Upper lobe of left lung (tissue), 6 donors: Measurements from ENCODE around the gene PAWR. TPM values are rescaled to one million over a fixed set of nuclear protein-coding genes. Genes with fewer than 3 reads are reported as not detected.

Experiments used
- ATAC-seq, 2 donors: fragments of 200-7000 bp; cut with Tn5 transposase; one replicate each; pipeline ENCODE4 v1.9.1; 2022; ENCODE audit warnings: mild to moderate bottlenecking in 2 of 2, moderate library complexity in 2 of 2; ENCODE audit not compliant: low FRiP score in 2 of 2
- DNase-seq, 2 donors: peaks; one replicate each; pipeline ENCODE4 v3.0.0-alpha.2; 2019 to 2020
- H3K27ac ChIP-seq, 4 donors: fragments of 200-600 bp; sonication (generic); one replicate each; pipeline ENCODE4 v1.5.1; 2016 to 2019
- H3K27me3 ChIP-seq, 4 donors: fragments of 200-600 bp; sonication (generic); one replicate each; pipeline ENCODE4 v1.5.1; 2017 to 2019
- H3K36me3 ChIP-seq, 4 donors: fragments of 200-600 bp; sonication (generic); one replicate each; pipeline ENCODE4 v1.5.1; 2016 to 2019
- H3K4me1 ChIP-seq, 4 donors: fragments of 200-600 bp; sonication (generic); one replicate each; pipeline ENCODE4 v1.5.1; 2018 to 2019
- H3K4me3 ChIP-seq, 4 donors: fragments of 200-600 bp; sonication (generic); one replicate each; pipeline ENCODE4 v1.5.1; 2017 to 2019; ENCODE audit warnings: mild to moderate bottlenecking in 2 of 4, moderate library complexity in 1 of 4
- H3K9me3 ChIP-seq, 4 donors: fragments of 200-600 bp; sonication (generic); one replicate each; pipeline ENCODE4 v1.5.1; 2018 to 2019
- EP300 ChIP-seq, 4 donors: sonication (generic); formaldehyde crosslinking; IDR thresholded peaks; one replicate each; pipeline ENCODE4 v1.5.1; 2017; ENCODE audit warnings: antibody characterized with exemption in 4 of 4, control low read depth in 2 of 4
- POLR2A ChIP-seq, 4 donors: fragments of 450-650 bp; IDR thresholded peaks; one replicate each; pipeline ENCODE4 v1.5.1; 2016 to 2017; ENCODE audit warnings: antibody characterized with exemption in 4 of 4, mild to moderate bottlenecking in 2 of 4
- POLR2AphosphoS5 ChIP-seq, 2 donors: sonication (generic); formaldehyde crosslinking; IDR thresholded peaks; one replicate each; pipeline ENCODE4 v1.5.1; 2017; ENCODE audit warnings: antibody characterized with exemption in 2 of 2
- WGBS, 2 donors: methylation state at CpG; one replicate each; pipeline ENCODE4 v1.1.5; 2017 to 2018; 5-methylcytosine and 5-hydroxymethylcytosine counted together
- total RNA-seq, 6 donors: library from RNA; depleted of rRNA in 4 of 6; stranded (reverse); fragments of >200 nt in 4 of 6; gene quantifications; one replicate each; pipeline versions ENCODE4 v1.1.0 to v1.2.1, GENCODE V29; 2016 to 2021
- TF ChIP-seq, protein P1 (sequence below), 6 experiments: fragments of 450-650 bp in 4 of 6; fragments of 200-600 bp in 2 of 6; sonication (generic) in 2 of 6; IDR thresholded peaks; one replicate each; pipeline ENCODE4 v1.5.1; 2016 to 2019; ENCODE audit warnings: antibody characterized with exemption in 6 of 6
- donor health status: DM: no; HTN: no; CAD: no; lungs with moderate emphysema.
- donor health status: DM: no; HTN: yes; CAD: no; lungs with severe emphysema.

The PAWR gene
- total RNA-seq, 6 donors from 2014 or later, result 45.1 to 88.0 (median 58.3) TPM

DNA sequence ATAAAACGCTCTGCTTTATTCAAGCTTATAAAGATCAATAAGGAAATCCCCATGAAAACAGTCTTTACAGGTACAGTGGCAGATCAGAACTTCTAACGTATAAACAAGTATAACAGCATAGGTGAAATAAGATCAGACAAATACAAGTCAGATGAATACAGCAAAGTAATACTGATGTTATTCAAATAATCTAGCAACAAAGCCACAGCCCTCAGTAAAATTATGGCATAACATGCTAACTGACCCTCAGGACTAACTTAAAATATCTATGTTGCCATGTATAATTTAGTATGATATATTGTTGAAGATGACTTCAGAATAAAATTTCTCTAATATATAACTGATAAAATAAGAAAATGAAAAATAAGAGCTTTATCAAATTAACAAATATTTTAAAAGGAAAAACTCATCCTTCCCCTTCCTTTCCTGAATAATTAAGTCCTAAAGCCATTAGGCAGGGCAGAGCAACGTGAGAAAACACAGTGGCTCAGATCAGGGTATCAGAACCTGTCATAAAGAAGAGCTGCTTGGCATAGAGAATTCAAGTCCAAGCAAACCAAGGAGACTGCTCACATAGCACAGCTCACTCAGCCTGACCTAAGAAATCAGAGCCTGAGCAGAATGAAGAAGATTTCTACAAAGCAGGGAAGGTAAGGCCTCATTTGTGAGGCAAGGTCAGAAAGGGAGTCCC, 70.7 kb downstream of the PAWR start:
- H3K27me3 ChIP-seq, result no peaks in the 10 kb centered on the region
- H3K4me3 ChIP-seq, result no peak overlapping the region
- no peak for ATAC-seq
- WGBS, 2 donors, result 86 to 90% methylated on average over 3 of the region's 3 CpGs
- H3K36me3 ChIP-seq, result peaks cover 0 to 19% (median 3%) of the 10 kb centered on the region in 4 donors
- TF ChIP-seq POLR2AphosphoS5 (IDR thresholded peaks at IDR 0.05), result no peak
- no peaks in the 10 kb centered on the region for H3K9me3 ChIP-seq
- H3K4me1 ChIP-seq, result peaks cover 0 to 12% (median 0%) of the 10 kb centered on the region in 4 donors
- no peak overlapping the region for H3K27ac ChIP-seq
- no peak for DNase-seq

DNA sequence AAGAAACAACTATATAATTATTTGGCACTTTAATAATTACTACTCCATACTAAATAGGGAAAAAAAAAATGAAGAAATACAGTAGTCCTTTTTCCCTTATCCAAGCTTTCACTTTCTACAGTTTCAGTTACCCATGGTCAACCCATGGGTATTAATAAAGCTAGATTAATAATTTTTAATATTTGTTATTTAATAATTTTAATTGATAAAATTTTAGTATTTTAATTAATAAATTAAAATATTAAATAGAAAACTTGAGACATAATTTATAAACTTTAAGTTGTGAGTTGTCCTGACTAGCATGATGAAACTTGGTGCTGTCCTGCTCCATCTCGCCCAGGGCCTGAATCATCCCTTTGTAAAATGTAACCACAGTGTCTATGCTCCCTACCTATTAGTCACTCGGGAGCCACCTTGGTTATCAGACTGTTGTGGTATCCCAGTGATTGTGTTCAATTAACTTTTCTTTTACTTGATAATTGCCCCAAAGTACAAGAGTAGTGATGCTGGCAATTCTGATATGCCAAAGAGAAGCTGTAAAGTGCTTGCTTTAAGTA, 71.8 kb downstream of the PAWR start:
- Histone ChIP-seq H3K36me3 (peaks cover 0 to 19% (median 3%) of the 10 kb centered on the region in 4 donors), H3K27ac (no peak overlapping the region), H3K4me3 (no peak overlapping the region), H3K4me1 (peaks cover 0 to 12% (median 0%) of the 10 kb centered on the region in 4 donors), H3K27me3 (no peaks in the 10 kb centered on the region), H3K9me3 (no peaks in the 10 kb centered on the region)
- TF ChIP-seq EP300 (IDR thresholded peaks at IDR 0.05) (no peak), POLR2A (IDR thresholded peaks at IDR 0.05) (no peak), POLR2AphosphoS5 (IDR thresholded peaks at IDR 0.05) (no peak)
- TF ChIP-seq, protein P1, sequence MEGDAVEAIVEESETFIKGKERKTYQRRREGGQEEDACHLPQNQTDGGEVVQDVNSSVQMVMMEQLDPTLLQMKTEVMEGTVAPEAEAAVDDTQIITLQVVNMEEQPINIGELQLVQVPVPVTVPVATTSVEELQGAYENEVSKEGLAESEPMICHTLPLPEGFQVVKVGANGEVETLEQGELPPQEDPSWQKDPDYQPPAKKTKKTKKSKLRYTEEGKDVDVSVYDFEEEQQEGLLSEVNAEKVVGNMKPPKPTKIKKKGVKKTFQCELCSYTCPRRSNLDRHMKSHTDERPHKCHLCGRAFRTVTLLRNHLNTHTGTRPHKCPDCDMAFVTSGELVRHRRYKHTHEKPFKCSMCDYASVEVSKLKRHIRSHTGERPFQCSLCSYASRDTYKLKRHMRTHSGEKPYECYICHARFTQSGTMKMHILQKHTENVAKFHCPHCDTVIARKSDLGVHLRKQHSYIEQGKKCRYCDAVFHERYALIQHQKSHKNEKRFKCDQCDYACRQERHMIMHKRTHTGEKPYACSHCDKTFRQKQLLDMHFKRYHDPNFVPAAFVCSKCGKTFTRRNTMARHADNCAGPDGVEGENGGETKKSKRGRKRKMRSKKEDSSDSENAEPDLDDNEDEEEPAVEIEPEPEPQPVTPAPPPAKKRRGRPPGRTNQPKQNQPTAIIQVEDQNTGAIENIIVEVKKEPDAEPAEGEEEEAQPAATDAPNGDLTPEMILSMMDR (IDR thresholded peaks at IDR 0.05), result no peak
- WGBS, 2 donors, result 93 to 98% methylated on average over 2 of the region's 2 CpGs
- ATAC-seq, result no peak
- DNase-seq, result no peak

DNA sequence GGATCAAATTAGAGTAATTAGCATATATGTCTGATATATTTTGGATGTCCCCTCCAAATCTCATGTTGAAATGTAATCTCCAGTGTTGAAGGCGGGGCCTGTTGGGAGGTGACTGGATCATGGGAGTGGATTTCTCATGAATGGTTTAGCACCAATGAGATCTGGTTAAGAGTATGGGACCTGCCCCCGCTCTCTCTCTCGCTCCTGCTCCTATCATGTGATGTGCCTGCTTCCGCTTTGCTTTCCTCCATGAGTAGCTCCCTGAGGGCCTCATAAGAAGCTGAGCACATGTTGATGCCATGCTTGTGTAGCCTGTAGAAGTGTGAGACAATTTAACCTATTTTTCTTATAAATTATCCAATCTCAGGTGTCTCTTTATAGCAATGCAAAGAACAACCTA, 73.1 kb downstream of the PAWR start:
- Histone ChIP-seq H3K36me3 (peaks cover 0 to 19% (median 3%) of the 10 kb centered on the region in 4 donors), H3K27ac (no peak overlapping the region), H3K27me3 (no peaks in the 10 kb centered on the region), H3K9me3 (no peaks in the 10 kb centered on the region), H3K4me1 (peaks cover 0 to 12% (median 0%) of the 10 kb centered on the region in 4 donors), H3K4me3 (no peak overlapping the region)
- 95% methylated on average over 4 of the region's 4 CpGs for WGBS, 2 donors
- TF ChIP-seq, protein P1 (IDR thresholded peaks at IDR 0.05), result no peak
- TF ChIP-seq POLR2AphosphoS5 (IDR thresholded peaks at IDR 0.05) (no peak), POLR2A (IDR thresholded peaks at IDR 0.05) (no peak), EP300 (IDR thresholded peaks at IDR 0.05) (no peak)
- DNase-seq (no peak), ATAC-seq (no peak)

DNA sequence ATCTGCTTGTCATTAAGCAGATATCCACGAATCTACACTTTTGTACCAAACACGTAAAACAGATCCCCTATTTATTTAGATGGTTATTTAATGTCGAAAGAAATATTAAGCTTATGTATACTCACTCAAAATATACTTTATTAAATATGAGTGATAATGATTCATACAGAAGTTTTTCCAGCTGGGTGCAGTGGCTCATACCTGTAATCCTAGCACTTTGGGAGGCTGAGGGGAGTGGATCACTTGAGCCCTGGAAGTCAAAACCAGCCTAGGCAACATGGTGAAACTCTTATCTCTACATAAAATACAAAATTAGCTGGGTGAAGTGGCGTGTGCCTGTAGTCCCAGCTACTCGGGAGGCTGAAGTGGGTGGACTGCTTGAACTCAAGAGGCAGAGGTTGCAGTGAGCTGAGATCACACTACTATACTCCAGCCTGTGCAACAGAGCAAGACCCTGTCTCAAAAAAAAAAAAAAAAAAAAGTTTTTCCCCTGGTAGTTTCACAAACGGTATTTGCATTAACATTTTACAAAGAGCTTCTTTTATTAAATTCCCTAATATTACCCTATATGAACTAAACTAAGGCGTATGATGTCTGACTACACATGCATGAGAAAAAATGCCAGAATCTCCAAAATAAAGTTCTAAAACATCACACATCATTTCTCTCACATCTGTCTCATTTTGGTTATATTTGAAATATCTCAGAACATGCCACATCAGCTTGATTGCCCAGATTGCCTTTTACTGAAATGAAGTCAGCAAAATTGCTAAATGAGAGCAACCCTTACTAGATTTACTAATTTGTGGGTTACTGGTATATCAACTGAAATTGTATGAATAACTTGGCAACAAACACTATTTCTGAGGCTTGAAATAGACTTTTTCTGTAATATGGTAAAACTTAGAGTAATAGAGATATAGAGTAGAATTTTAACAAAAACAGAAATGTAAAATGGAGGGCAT, 74.9 kb downstream of the PAWR start:
- Histone ChIP-seq H3K27me3 (no peaks in the 10 kb centered on the region), H3K4me3 (no peak overlapping the region), H3K4me1 (peaks cover 0 to 12% (median 0%) of the 10 kb centered on the region in 4 donors), H3K36me3 (peaks cover 0 to 18% (median 3%) of the 10 kb centered on the region in 4 donors), H3K27ac (no peak overlapping the region), H3K9me3 (no peaks in the 10 kb centered on the region)
- ATAC-seq, result no peak
- WGBS, 2 donors, result 75 to 80% methylated on average over 7 of the region's 7 CpGs
- DNase-seq, result peak in 1 of 2 donors; percentile 66
- TF ChIP-seq, protein P1 (IDR thresholded peaks at IDR 0.05), result no peak
- TF ChIP-seq POLR2AphosphoS5 (IDR thresholded peaks at IDR 0.05) (no peak), EP300 (IDR thresholded peaks at IDR 0.05) (no peak)

DNA sequence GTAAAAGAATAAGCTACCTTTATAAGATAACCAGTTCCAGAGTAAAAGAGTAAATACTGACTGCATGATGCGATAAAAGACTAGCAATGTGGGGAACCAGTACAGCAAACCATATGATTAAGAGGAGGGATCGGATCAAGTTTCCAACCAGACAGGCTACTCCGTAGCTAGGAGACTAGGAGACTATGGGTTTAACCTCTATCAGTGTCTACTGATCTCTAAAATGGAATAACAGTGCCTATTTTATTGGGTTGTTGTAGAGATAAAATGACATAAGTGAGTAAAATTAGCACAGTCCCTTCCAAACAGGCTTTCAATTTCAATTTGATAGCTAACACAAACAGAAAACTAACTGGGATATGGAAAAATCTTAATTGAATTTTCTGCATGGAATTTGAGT, 76.0 kb downstream of the PAWR start:
- no peak for TF ChIP-seq POLR2A (IDR thresholded peaks at IDR 0.05)
- no peak for TF ChIP-seq POLR2AphosphoS5 (IDR thresholded peaks at IDR 0.05)
- no peak for TF ChIP-seq EP300 (IDR thresholded peaks at IDR 0.05)
- H3K4me3 ChIP-seq, result no peak overlapping the region
- DNase-seq (no peak), ATAC-seq (no peak)
- WGBS, 2 donors, result 91 to 92% methylated on average over 3 of the region's 3 CpGs
- H3K9me3 ChIP-seq, result peaks cover 0 to 3% (median 1%) of the 10 kb centered on the region in 4 donors
- peaks cover 0 to 7% (median 0%) of the 10 kb centered on the region in 4 donors for H3K36me3 ChIP-seq
- no peak overlapping the region for H3K27ac ChIP-seq
- peaks cover 0 to 12% (median 0%) of the 10 kb centered on the region in 4 donors for H3K4me1 ChIP-seq
- no peaks in the 10 kb centered on the region for H3K27me3 ChIP-seq
